Endothelial cell of umbilical vein (primary cell): ENCODE measurements around the gene FGD6.

ENCODE experiments used
- EZH2 ChIP-seq: IDR thresholded peaks from 2 replicates; pipeline ENCODE4 v1.6.1; 2012; ENCODE audit warnings: borderline replicate concordance, low read depth, mild to moderate bottlenecking, moderate library complexity, low read length, inconsistent platforms; ENCODE audit not compliant: severe bottlenecking
- FOS ChIP-seq: IDR thresholded peaks from 2 replicates; pipeline ENCODE4 v1.6.1; 2011; ENCODE audit warnings: mild to moderate bottlenecking, low read length, moderate library complexity, borderline replicate concordance; ENCODE audit not compliant: insufficient read depth
- JUN ChIP-seq: IDR thresholded peaks from 2 replicates; pipeline ENCODE4 v1.6.1; 2011; ENCODE audit warnings: borderline replicate concordance, low read depth; ENCODE audit not compliant: insufficient read length, insufficient read depth
- MAX ChIP-seq: IDR thresholded peaks from 2 replicates; pipeline ENCODE4 v1.6.1; 2011; ENCODE audit not compliant: insufficient read depth, insufficient read length
- MYC ChIP-seq: IDR thresholded peaks from one replicate; pipeline ENCODE4 v1.6.1; 2011; ENCODE audit warnings: mild to moderate bottlenecking, low read depth, low read length
- POLR2A ChIP-seq: IDR thresholded peaks from 2 replicates; pipeline ENCODE4 v1.6.1; 2012; ENCODE audit warnings: low read depth, mild to moderate bottlenecking, control low read depth, low read length
- POLR2AphosphoS5 ChIP-seq: IDR thresholded peaks from 2 replicates; pipeline ENCODE4 v1.6.1; 2012; ENCODE audit warnings: low read depth, mild to moderate bottlenecking, control low read depth, low read length, moderate library complexity; ENCODE audit not compliant: insufficient read depth
- TF ChIP-seq, protein P1 (sequence below), 2 donors: IDR thresholded peaks; 1 replicate in 1 of 2; 2 replicates in 1 of 2; pipeline ENCODE4 v1.5.1; 2011; ENCODE audit warnings: low read length in 2 of 2, mild to moderate bottlenecking in 2 of 2, moderate library complexity in 2 of 2, control low read depth in 1 of 2, inconsistent platforms in 1 of 2, low read depth in 1 of 2; ENCODE audit not compliant: insufficient read depth in 1 of 2; ENCODE audit errors: extremely low read depth in 1 of 2

DNA sequence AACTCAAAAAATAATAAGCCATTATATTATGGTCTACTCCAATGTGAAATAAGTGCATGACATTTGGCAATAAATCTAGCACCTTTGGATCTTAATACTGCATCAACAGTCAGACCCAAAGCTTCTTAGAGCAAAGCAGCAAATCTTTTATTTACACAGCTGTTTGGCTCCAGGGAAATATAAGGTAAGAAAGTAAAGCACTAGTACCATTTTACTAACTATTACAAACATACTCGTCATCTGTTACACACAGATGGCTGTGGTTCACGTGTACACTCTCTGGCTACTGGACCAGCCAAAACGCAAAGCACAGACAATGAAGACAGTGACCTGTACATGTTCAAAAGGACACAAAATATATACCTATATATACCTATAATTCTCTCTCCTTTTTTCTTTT, 2.8 kb downstream of the FGD6 start:
- TF ChIP-seq POLR2AphosphoS5 = no peak
- TF ChIP-seq POLR2A = no peak
- no peak for TF ChIP-seq EZH2
- TF ChIP-seq, protein P1, sequence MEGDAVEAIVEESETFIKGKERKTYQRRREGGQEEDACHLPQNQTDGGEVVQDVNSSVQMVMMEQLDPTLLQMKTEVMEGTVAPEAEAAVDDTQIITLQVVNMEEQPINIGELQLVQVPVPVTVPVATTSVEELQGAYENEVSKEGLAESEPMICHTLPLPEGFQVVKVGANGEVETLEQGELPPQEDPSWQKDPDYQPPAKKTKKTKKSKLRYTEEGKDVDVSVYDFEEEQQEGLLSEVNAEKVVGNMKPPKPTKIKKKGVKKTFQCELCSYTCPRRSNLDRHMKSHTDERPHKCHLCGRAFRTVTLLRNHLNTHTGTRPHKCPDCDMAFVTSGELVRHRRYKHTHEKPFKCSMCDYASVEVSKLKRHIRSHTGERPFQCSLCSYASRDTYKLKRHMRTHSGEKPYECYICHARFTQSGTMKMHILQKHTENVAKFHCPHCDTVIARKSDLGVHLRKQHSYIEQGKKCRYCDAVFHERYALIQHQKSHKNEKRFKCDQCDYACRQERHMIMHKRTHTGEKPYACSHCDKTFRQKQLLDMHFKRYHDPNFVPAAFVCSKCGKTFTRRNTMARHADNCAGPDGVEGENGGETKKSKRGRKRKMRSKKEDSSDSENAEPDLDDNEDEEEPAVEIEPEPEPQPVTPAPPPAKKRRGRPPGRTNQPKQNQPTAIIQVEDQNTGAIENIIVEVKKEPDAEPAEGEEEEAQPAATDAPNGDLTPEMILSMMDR (IDR thresholded peaks at IDR 0.05; ENCODE audit: extremely low read depth in 1 of 2, insufficient read depth in 1 of 2, low read depth in 1 of 2, low read length in 2 of 2) = no peak
- TF ChIP-seq MYC = no peak
- no peak for TF ChIP-seq JUN
- TF ChIP-seq FOS = no peak
- TF ChIP-seq MAX = no peak
